Muscle of leg (tissue), 11 donors: ENCODE results near the gene LETM1. TPM values are rescaled to one million over a fixed set of nuclear protein-coding genes. Genes with fewer than 3 reads are reported as not detected.

Experiments used
- DNase-seq: peaks from one replicate; pipeline ENCODE4 v3.0.0; 2013
- H3K27ac ChIP-seq: one replicate; pipeline ENCODE4 v1.5.1; 2013; ENCODE audit warnings: mild to moderate bottlenecking, low read length, control low read depth
- H3K27me3 ChIP-seq: one replicate; pipeline ENCODE4 v1.6.1; 2013; ENCODE audit warnings: low read length; ENCODE audit not compliant: control insufficient read depth, insufficient read depth
- H3K36me3 ChIP-seq: one replicate; pipeline ENCODE4 v1.6.1; 2013; ENCODE audit warnings: low read length; ENCODE audit not compliant: control insufficient read depth, insufficient read depth
- H3K4me1 ChIP-seq: one replicate; pipeline ENCODE4 v1.6.1; 2013; ENCODE audit warnings: low read length; ENCODE audit not compliant: control insufficient read depth, insufficient read depth
- H3K4me3 ChIP-seq: one replicate; pipeline ENCODE4 v1.5.1; 2013; ENCODE audit warnings: low read length, control low read depth
- H3K9me3 ChIP-seq: replicated peaks from 2 replicates; pipeline ENCODE4 v1.6.1; 2013; ENCODE audit warnings: low read depth, low read length; ENCODE audit not compliant: control insufficient read depth
- WGBS: methylation state at CpG from one replicate; pipeline ENCODE4 v1.1.5; 2013; ENCODE audit warnings: missing lambda C conversion rate; ENCODE audit not compliant: insufficient coverage; 5-methylcytosine and 5-hydroxymethylcytosine counted together
- polyA plus RNA-seq, 8 donors: library from polyadenylated mRNA; unstranded; fragments of 120-200 nt; gene quantifications; one replicate each; pipeline versions ENCODE4 v1.2.1 to v1.2.3, GENCODE V29; 2013; ENCODE audit warnings: inconsistent platforms in 1 of 8, low replicate concordance in 1 of 8; ENCODE audit not compliant: insufficient read length in 8 of 8, insufficient read depth in 1 of 8
- total RNA-seq: library from RNA; stranded (reverse); fragments of 120-200 nt; gene quantifications from one replicate; pipeline ENCODE4 v1.2.4, GENCODE V29; 2013

The LETM1 gene
- total and polyA plus RNA-seq, 9 donors, result 11.7 to 20.1 (median 15.7) TPM

GRCh38 chr4:1763550-1764080 is 92.3 kb downstream of the LETM1 start:
- DNase-seq, result peak; percentile 74
- Histone ChIP-seq H3K27ac (no peak overlapping the region), H3K4me3 (no peak overlapping the region), H3K4me1 (peaks cover 38% of the 10 kb centered on the region), H3K27me3 (peaks cover 32% of the 10 kb centered on the region), H3K36me3 (no peaks in the 10 kb centered on the region), H3K9me3 (no peaks in the 10 kb centered on the region)
- WGBS, result 2% methylated on average over 31 of the region's 36 CpGs

GRCh38 chr4:1763070-1763549 is 92.8 kb downstream of the LETM1 start:
- Histone ChIP-seq H3K4me1 (peaks cover 34% of the 10 kb centered on the region), H3K36me3 (no peaks in the 10 kb centered on the region), H3K4me3 (no peak overlapping the region), H3K9me3 (no peaks in the 10 kb centered on the region), H3K27ac (no peak overlapping the region), H3K27me3 (peaks cover 27% of the 10 kb centered on the region)
- no peak for DNase-seq
- 28% methylated on average over 26 of the region's 31 CpGs for WGBS

GRCh38 chr4:1762264-1763010 is 93.5 kb downstream of the LETM1 start:
- peaks cover 23% of the 10 kb centered on the region for H3K27me3 ChIP-seq
- no peaks in the 10 kb centered on the region for H3K9me3 ChIP-seq
- no peak for DNase-seq
- 82% methylated on average over 17 of the region's 20 CpGs for WGBS
- H3K4me3 ChIP-seq, result no peak overlapping the region
- no peak overlapping the region for H3K27ac ChIP-seq
- no peaks in the 10 kb centered on the region for H3K36me3 ChIP-seq
- peaks cover 30% of the 10 kb centered on the region for H3K4me1 ChIP-seq

Other genes starting within 250 kb of the LETM1 start
- 1.6 TPM for gene FAM53A, start 171.8 kb downstream of the LETM1 start, total RNA-seq
- 1 to 10 TPM; 1.2 to 2.4 (median 1.4) TPM for gene FAM53A, start 171.8 kb downstream of the LETM1 start, polyA plus RNA-seq
- 39.9 TPM for gene SLBP, start 143.8 kb downstream of the LETM1 start, total RNA-seq
- 10 to 100 TPM; 36.9 to 48.8 (median 42.8) TPM for gene SLBP, start 143.8 kb downstream of the LETM1 start, polyA plus RNA-seq
- gene TMEM129, start 134.8 kb downstream of the LETM1 start, total RNA-seq, result 20.3 TPM
- gene TMEM129, start 134.8 kb downstream of the LETM1 start, polyA plus RNA-seq, result 10 to 100 TPM; 19.7 to 28.4 (median 24.2) TPM
- gene TACC3, start 134.6 kb downstream of the LETM1 start, total RNA-seq, result 8.9 TPM
- 10 to 100 TPM; 23.9 to 37.9 (median 32.6) TPM for gene TACC3, start 134.6 kb downstream of the LETM1 start, polyA plus RNA-seq
- gene FGFR3, start 62.9 kb downstream of the LETM1 start, total RNA-seq, result 0.89 TPM
- 10 to 100 TPM in 2 of 8 donors, 1 to 10 TPM in 6; 1.1 to 14.0 (median 2.0) TPM for gene FGFR3, start 62.9 kb downstream of the LETM1 start, polyA plus RNA-seq
- gene NSD2, start 15.2 kb upstream of the LETM1 start, total RNA-seq, result 43.2 TPM
- gene NSD2, start 15.2 kb upstream of the LETM1 start, polyA plus RNA-seq, result 10 to 100 TPM; 35.7 to 56.5 (median 42.9) TPM
- 14.8 TPM for gene NELFA, start 152.8 kb upstream of the LETM1 start, total RNA-seq
- 10 to 100 TPM; 19.9 to 32.5 (median 24.1) TPM for gene NELFA, start 152.8 kb upstream of the LETM1 start, polyA plus RNA-seq
- gene NAT8L, start 203.2 kb upstream of the LETM1 start, total RNA-seq, result 0.62 TPM
- 1 to 10 TPM; 1.6 to 6.2 (median 2.2) TPM for gene NAT8L, start 203.2 kb upstream of the LETM1 start, polyA plus RNA-seq